Inflammatory macrophage (primary cell): Measurements from ENCODE around the gene ZNF600.
"Not testable (repeated sequence)": the region's sequence is repeated elsewhere in the genome, so short reads cannot be mapped to it uniquely, and the experiment has no call there.

Source experiments
- DNase-seq, 2 donors: peaks; one replicate each; pipeline ENCODE4 v3.0.0-alpha.2; 2020 to 2022

The ZNF600 gene

DNA sequence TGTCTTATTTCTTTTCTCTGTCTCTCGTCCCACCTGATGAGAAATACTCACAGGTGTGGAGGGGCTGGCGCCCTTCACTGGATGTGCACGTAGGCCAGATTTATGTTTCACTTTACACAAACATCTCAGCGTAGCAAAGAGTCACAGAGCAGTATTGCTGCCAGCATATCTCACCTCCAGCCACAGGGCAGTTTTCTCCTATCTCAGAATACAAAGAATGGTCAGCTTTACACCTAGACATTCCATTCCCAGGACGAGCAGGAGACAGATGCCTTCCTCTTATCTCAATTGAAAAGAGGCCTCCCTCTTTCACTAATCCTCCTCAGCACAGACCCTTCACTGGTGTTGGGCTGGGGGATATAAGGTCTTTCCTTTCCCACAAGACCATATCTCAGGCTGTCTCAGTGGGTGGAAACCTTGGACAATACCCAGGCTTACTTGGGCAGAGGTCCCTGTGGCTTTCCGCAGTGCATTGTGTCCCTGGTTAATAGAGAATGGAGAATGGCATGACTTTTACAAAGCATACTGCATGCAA lies 44.6 kb downstream of the ZNF600 start:
- DNase-seq, result no peak

DNA sequence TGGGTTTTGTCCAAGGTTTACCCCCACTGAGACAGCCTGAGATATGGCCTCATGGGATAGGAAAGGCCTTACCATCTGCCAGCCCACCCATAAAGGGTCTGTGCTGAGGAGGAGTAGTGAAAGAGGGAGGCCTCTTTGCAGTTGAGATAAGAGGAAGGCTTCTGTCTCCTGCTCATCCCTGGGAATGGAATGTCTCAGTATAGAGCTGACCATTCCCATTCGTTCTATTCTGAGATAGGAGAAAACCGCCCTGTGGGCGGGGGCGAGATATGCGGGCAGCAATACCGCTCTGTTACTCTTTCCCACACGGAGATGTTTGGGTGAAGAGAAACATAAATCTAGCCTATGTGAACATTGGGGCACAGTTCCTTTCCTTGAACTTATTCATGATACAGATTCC lies 45.2 kb downstream of the ZNF600 start:
- not testable (repeated sequence) for DNase-seq

DNA sequence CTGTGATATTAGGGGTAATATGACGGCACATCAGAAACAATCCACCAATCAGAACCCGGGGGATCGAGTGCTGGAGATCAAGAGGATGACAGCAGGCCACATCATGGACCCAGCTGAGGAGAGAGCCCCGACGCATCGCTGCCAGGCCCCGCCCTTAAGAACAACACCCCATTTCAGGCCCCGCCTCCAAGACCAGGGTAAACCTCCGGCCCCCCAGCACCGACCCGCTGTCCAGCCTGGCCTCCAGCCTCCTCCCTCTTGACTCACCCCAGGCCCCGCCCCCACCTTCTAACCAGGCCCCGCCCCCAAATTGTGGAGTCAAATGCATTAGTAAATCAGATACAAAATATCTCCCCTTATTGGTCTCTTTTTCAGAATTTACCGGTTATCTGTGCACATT lies 47.0 kb downstream of the ZNF600 start:
- no peak for DNase-seq

DNA sequence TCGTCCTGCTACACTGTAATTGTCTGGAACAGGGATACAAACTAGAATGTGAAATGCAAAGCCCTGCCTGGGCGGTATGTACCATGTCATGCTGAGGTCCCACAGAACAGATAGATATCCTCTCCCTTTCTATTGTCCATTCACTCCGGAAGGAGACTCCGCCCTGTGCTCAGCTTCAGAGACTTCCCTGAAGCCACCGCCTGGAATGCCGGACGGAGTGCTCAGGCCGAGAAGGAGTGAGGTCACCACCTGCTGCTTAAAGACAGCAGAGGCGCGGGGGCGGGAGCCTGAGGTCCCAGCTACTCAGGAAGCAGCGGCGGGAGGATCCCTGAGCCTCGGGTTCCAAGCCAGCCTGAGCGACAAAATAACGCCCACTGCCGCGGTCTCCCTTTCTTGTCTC lies 50.9 kb downstream of the ZNF600 start:
- DNase-seq, result no peak

DNA sequence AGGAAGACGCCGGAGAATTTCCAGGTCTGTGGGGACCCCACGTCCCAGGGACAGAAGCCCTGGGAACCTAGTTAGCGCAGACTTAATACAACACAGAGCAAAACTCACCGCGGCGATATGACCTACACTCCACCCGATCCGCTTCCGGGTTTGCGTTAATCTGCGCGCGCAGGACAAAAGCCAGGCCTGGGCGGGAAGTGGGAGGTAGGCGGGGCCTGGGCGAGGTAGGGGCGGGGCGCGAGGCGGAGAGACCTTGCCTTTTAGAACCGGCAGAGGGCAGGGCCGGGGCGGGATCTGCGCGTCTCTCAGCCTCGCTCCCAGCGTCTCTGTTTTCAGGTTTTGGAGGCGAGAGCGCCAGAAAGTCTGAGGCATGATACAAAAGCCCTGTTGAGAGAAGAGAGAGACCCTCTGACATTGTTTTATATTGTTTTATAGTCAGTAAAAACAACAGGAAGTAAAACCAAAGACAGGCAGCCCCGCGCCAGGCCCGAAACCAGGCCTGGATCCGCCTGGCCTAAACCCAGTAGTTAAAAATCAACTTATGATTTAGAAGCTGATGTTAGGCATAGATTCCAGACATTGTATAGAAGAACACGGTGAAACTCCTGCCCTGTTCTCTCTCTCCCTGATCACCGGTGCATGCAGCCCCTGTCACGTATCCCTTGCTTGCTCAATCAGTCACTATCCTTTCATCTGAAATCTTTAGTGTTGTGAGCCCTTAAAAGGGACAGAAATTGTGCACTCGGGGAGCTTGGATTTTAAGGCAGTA lies 51.5 kb downstream of the ZNF600 start, which contains the start of gene ZNF611:
ZNF611 (minus strand) TSS at position 152 of the 769 bp plus-strand sequence. CDS start 19,150 bp downstream, outside the sequence.
- peak; percentile 97 for DNase-seq

DNA sequence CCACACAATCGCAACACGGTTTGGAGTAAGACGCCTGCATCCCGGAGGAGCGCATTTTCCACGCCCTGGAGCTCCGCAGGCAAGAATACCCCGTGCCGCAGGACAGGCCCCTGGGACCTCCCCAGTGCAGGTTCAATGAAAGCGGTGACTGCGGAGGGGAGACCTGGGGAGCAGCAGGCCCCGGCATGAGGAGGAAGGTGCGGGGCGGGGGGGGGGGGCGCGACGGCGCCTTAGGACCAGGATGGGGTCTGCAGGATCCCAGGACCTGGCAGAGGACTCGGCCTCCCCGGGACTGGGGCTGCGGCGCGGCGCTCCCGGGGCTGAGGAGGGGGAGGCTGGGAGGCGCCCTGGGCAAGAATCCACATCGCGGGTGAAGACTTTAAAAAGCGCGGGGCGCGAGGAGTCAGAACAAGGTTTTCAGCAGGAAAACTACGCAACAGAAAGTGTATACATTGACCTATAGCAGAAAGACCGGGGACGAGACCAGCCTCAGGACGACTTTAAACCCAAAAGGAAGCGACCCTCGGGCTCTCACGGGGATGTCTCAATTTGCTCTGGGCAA lies 52.2 kb downstream of the ZNF600 start:
- DNase-seq, result no peak

DNA sequence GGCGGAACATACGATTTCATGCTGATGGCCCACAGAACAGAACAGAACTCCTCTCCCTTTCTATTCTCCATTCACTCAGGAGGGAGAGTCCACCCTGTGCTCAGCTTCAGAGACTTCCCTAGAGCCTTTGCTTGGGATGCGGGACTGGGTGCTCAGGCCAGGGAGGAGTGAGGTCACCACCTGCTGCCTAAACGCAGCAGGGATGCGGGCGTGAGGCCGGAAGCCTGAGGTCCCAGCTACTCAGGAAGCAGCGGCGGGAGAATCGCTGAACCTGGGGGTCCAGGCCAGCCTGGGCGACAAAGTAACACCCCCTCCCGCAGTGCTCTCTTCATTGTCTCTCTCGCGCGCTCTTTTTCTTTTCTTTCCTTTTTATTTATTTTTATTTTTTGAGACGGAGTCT lies 60.5 kb downstream of the ZNF600 start:
- DNase-seq, result not testable (repeated sequence)

DNA sequence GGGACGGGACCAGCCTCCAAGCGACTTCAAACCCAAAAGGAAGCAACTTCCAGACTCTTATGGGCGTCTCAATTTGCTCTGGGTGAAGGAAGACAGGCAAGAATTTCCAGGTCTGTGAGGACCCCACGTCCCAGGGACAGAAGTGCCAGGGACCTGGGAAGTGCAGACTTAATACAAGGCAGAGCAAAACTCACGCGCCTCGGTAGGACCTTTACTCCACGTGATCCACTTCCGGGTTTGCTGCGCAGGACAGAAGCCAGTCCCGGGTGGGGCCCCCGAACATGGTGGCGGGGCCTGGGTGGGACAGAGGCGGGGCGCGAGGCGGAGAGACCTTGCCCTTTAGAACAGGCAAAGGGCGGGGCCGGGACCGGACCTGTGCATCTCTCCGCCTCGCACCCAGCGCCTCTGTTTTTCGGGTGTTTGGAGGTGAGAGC lies 61.0 kb downstream of the ZNF600 start:
- DNase-seq, result no peak

DNA sequence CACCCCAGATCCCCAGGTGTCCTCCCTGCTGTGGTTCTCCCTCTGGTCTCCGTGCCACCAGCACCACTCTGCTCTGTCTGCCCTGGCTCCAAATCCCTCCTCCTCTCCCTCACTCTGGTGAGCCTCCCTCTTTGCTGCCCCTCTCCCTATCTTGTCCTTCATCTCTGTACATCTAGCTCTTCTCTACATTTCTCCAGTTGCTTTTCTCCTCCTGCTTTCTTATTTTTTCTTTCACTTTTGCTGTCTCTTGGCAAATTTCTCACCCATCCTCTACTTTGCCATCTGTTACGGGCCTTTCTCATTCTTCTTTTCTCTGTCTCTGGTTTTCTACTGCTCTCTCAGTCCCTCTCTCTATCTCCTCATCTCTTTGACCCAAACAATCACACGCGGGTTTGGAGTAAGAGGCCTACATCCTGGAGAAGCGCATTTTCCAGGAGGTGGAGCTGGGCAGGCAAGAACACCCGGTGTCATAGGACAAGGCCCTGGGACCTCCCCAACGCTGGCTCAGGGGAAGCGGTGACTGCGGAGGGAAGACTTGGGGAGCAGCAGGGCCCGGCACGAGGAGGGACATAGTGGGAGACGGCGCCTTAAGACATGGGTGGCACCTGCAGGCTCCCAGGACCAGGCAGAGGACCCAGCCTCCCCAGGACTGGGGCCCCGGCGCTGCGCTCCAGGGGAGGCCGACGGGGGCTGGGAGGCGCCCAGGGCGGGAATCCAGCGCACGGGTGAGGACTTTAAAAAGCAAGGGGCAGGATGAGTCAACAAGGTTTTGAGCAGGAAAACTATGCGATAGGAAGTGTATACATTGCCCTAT lies 61.7 kb downstream of the ZNF600 start:
- DNase-seq, result no peak

DNA sequence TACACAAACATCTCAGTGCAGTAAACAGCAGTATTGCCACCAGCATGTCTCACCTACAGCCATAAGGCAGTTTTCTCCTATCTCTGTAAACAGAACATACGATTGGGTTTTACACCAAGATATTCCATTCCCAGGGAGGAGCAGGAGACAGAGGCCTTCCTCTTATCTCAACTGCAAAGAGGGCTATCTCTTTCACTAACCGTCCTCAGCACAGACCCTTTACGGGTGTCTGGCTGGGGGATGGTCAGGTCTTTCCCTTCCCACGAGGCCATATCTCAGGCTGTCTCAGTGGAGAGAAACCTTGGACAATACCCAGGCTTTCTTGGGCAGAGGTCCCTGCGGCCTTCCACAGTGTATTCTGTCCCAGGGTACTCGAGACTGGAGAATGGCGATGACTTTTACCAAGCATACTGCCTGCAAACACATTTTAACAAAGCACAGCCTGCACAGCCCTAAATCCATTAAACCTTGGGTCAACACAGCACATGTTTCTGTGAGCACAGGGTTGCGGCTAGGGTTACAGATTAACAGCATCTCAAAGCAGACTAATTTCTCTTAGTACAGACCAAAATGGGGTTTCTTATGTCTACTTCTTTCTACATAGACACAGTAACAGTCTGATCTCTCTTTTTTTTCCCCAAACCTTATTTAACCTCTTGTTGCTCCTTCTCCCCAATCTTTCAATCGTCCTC lies 62.5 kb downstream of the ZNF600 start:
- not testable (repeated sequence) for DNase-seq

DNA sequence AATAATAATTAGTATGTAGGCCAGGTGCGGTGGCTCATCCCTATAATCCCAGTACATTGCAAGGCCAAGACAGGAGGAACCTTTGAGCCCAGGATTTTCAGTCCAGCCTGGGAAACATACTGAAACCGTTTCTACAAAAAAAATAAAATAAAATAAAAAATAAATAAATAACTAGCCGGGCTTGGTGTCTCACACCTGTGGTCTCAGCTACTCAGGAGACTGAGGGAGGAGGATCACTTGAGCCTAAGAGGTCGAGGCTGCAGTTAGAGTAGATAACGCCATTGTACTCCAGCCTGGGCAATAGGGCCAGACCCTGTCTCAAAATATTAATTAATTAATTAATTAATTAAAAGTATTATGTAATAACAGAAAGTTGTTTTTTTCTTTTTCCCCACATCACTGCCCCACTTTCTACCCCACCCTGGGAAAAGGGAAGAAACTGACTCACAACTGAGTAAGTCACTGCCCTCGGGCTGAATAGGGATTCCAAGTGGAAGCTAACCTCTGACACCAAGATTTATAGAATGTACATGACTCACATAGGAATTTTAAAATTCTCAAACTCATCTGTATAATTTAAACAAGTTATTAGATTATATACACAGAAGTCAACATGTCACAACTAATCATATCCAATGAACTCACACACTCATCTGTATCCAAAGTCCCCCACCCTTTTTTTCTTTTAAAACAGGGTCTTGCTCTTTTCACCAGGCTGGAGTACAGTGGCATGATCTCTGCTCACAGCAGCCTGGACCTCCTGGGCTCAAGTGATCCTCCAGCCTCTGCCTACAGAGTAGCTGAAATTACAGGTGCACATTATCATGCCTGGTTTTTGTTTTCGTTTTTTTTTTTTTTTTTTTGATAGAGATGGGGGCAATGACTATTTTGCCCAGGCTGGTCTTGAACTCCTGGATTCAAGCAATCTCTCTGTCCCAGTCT lies 64.3 kb downstream of the ZNF600 start:
- DNase-seq, result no peak

DNA sequence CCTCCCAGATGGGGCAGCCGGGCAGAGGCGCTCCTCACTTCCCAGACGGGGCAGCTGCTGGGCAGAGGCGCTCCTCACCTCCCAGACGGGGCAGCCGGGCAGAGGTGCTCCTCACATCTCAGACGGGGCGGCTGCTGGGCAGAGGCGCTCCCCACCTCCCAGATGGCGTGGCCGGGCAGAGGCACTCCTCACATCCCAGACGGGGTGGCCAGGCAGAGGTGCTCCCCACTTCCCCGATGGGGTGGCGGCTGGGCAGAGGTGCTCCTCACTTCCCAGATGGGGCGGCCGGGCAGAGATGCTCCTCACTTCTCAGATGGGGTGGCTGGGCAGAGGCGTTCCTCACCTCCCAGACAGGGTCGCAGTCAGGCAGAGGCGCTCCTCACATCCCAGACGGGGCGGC lies 66.0 kb downstream of the ZNF600 start:
- DNase-seq, result not testable (repeated sequence)

DNA sequence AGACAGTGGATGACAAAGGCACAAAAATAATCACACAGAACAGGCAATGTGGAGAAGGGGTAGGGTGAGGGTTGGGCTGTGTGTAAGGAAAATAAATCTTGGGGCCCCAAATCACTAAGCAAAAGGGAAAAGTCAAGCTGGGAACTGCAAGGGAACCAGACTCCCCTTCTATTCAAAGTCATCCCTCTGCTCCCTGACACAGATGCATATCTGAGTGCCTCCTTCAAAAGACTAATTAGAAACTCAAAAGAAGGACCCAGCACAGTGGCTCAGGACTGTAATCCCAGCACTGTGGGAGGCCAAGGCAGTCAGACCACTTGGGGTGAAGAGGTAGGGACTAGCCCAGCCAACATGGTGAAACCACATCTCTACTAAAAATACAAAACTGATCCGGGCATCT lies 70.1 kb downstream of the ZNF600 start:
- DNase-seq, result no peak

DNA sequence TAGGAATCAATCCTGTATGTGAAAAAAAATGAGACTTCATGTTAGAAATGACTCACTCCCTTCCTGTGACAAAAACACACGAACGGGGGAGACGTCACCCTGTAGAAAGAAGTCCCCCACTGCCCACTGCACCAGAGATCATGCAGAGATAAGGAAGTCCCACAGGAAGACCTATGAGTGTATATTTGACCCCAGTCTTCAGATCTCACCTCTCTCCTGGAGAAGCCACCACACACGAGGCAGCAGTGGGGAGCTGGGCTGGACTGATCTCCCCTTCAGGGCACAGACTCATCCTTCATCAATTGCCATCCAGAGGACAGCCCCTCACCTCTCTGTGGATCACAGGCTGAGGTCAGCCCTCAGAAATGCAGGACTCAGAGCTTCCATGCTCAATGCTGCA lies 70.7 kb downstream of the ZNF600 start:
- peak in 1 of 2 donors; percentile 1 for DNase-seq

DNA sequence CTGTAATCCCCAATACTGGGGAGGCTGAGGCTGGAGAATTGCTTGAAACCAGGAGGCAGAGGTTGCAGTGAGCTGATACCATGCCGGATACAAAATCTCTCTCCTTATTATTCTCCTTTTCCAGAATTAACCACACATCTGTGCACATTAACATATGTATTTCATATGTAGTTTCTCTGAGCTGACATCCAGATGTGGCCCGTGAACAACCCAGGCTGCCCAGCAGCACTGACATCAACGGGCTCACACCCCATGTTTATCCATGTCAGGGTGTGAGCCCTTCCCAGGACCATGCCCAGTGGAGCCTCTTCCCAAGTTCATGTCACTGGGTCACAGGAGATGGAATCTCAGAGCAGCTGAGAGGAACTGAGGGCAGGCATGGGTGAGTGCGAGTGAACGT lies 71.3 kb downstream of the ZNF600 start:
- not testable (repeated sequence) for DNase-seq
